ENCODE measurements around the gene DUSP15. TPM values are rescaled to one million over a fixed set of nuclear protein-coding genes. Genes with fewer than 3 reads are reported as not detected.
A peak's percentile ranks its signal among the peaks of the same experiment; 100 is the strongest.

DUSP15 gene
- total RNA-seq, 4 donors from 2014 or later: 0.53 to 19.8 (median 2.3) TPM

DNA sequence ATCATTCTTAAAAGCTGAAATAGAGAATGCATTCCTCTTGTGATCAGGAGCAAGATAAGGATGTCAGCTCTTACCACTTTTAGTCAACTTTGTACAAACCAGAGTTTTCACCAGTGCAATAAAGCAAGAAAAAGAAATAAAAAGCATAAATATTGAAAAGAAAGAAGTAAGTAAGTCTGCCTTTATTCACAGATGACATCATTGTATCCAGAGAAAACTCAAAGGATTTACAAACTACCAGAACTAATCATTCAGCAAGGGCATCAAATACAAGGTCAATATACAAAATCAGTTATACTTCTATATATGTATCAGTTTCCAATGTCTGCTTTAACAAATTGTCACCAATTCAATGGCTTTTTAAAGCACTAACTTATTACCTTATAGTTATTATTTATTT is 13.5 kb upstream of the DUSP15 start:
- H3K4me1 ChIP-seq: no peaks in the 10 kb centered on the region
- H3K36me3 ChIP-seq: no peaks in the 10 kb centered on the region
- DNase-seq: no peak

DNA sequence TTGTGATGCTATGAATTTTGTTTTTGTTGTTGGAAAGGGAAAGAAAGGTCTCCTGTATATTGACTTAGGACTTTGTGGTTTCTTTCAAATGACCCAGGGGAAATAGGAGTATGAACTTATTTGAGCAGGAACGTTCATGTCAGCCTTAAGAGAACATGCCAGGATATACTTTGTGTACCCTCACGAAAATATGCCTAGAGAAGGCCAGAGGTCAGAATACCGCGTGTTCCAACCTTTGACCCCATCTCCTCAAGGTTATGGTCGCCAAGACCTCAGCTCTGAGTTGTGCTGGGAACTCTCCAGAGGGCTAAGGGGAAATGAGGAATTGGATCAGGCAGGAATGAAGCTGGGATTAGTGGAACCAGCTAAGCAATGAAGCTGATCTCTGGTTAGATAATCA is 11.6 kb upstream of the DUSP15 start:
- DNase-seq: no peak

More for the DNA sequence above, 13.5 kb upstream of the DUSP15 start:
- Histone ChIP-seq H3K9me3 (no peaks in the 10 kb centered on the region), H3K4me3 (no peak overlapping the region), H3K27me3 (no peaks in the 10 kb centered on the region), H3K27ac (no peak overlapping the region)
- no peak for TF ChIP-seq POLR2A (IDR thresholded peaks at IDR 0.05)
- TF ChIP-seq, protein P1, sequence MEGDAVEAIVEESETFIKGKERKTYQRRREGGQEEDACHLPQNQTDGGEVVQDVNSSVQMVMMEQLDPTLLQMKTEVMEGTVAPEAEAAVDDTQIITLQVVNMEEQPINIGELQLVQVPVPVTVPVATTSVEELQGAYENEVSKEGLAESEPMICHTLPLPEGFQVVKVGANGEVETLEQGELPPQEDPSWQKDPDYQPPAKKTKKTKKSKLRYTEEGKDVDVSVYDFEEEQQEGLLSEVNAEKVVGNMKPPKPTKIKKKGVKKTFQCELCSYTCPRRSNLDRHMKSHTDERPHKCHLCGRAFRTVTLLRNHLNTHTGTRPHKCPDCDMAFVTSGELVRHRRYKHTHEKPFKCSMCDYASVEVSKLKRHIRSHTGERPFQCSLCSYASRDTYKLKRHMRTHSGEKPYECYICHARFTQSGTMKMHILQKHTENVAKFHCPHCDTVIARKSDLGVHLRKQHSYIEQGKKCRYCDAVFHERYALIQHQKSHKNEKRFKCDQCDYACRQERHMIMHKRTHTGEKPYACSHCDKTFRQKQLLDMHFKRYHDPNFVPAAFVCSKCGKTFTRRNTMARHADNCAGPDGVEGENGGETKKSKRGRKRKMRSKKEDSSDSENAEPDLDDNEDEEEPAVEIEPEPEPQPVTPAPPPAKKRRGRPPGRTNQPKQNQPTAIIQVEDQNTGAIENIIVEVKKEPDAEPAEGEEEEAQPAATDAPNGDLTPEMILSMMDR (IDR thresholded peaks at IDR 0.05): no peak

DNA sequence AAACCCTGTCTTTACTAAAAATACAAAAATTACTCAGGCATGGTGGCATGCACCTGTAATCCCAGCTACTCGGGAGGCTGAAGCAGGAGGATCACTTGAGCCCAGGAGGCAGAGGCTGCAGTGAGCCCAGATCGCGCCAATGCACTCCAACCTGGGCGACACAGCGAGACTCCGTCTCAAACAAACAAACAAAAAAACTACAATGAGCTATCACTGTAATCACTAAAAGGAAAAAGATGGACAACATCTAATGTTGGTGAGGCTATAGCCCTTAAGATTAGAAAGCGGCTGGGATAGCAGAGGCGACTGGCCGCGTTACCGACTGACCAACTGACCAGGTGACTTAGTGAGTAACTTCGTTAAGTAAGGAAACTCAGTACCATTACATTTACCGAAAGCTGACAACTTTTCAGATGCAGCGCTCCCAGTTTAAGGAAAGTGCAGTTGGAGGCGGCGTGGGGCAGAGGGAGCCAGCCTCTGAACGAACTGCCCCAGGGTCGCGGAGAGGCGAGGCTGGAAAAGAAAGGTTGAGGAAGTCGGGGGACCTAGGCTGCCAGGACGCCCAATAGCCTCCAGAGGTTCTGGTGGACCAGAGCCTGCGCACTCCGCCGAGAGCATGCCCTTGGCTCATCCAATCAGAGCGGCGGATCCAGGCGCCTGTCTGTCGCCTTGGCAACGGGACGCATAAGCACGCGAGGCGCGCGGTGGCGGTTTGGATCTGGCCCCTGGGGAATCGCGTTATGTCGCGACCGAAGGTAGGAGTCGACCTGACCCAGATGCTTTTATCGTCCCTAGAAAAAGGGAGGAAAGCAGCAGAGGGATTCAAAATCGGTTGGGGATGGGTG is 9.0 kb upstream of the DUSP15 start:
- Histone ChIP-seq H3K9me3 (no peaks in the 10 kb centered on the region), H3K27me3 (no peaks in the 10 kb centered on the region), H3K27ac (peak overlapping the region in 3 of 4 donors; percentile 47 to 69 (median 52)), H3K36me3 (no peaks in the 10 kb centered on the region), H3K4me3 (peak overlapping the region; percentile 46 to 60 (median 56)), H3K4me1 (no peaks in the 10 kb centered on the region)
- no peak for TF ChIP-seq POLR2A (IDR thresholded peaks at IDR 0.05)
- TF ChIP-seq, protein P1 (IDR thresholded peaks at IDR 0.05): peak in 1 of 6 experiments; percentile 4
- peak; percentile 90 to 97 (median 95) for DNase-seq

More for the DNA sequence above, 11.6 kb upstream of the DUSP15 start:
- H3K4me3 ChIP-seq: no peak overlapping the region
- H3K27ac ChIP-seq: no peak overlapping the region
- TF ChIP-seq, protein P1 (IDR thresholded peaks at IDR 0.05): no peak
- TF ChIP-seq POLR2A (IDR thresholded peaks at IDR 0.05): no peak
- H3K4me1 ChIP-seq: no peaks in the 10 kb centered on the region
- H3K36me3 ChIP-seq: no peaks in the 10 kb centered on the region
- no peaks in the 10 kb centered on the region for H3K27me3 ChIP-seq
- no peaks in the 10 kb centered on the region for H3K9me3 ChIP-seq

DNA sequence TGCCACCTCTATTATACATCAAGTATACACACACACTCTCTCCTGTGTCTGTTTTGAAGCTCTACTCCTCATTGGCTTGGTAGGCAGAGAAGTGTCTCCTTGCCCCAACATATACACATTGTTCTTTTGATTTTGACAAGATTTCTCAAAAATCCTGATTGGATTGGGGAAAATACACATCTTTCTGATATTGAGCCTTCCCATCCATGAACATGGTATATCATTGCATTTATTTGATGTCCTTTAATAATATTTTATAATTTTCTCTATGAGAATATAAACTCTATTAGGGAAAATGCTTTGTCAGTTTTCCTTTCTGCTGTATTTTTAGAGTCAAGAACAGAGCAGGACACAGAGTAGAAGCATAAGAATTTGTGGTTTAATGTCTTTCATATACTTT is 7.4 kb upstream of the DUSP15 start:
- no peaks in the 10 kb centered on the region for H3K9me3 ChIP-seq
- TF ChIP-seq, protein P1 (IDR thresholded peaks at IDR 0.05): no peak
- TF ChIP-seq POLR2A (IDR thresholded peaks at IDR 0.05): no peak
- H3K4me1 ChIP-seq: no peaks in the 10 kb centered on the region
- no peaks in the 10 kb centered on the region for H3K36me3 ChIP-seq
- H3K4me3 ChIP-seq: no peak overlapping the region
- H3K27ac ChIP-seq: no peak overlapping the region
- no peak for DNase-seq
- no peaks in the 10 kb centered on the region for H3K27me3 ChIP-seq

DNA sequence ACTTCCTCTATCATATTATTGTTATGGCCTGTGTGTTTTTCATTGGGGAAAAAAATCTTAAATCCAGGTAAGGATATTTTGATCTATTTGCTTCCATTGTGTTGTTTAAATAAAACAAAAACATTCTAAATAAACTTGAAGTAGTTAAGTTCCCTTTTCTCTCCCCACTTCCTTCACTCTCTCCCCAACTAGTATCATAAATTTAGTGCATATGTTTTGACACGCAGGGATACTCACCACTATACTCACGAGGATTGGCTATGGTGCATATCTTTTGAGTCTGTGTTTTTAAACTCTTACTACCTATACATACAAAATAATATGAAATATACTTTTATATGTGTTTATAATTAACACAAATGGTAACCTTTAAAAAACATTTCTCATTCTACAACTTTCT is 5.3 kb upstream of the DUSP15 start:
- DNase-seq: no peak
- TF ChIP-seq, protein P1 (IDR thresholded peaks at IDR 0.05): no peak
- no peak for TF ChIP-seq POLR2A (IDR thresholded peaks at IDR 0.05)

More for the DNA sequence above, 5.3 kb upstream of the DUSP15 start:
- Histone ChIP-seq H3K9me3 (no peaks in the 10 kb centered on the region), H3K4me3 (no peak overlapping the region), H3K27me3 (no peaks in the 10 kb centered on the region), H3K4me1 (peaks cover 0 to under 1% (median under 1%) of the 10 kb centered on the region in 4 donors), H3K36me3 (no peaks in the 10 kb centered on the region), H3K27ac (no peak overlapping the region)

Measured in Peyer's patch (tissue), 4 donors.